Fibroblast of mammary gland (primary cell): Measurements from ENCODE around the gene AJUBA.

ENCODE experiments used
- DNase-seq: peaks from one replicate; pipeline ENCODE4 v3.0.0-alpha.2; 2010; ENCODE audit warnings: low read depth
- H3K4me3 ChIP-seq: 2 replicates; pipeline ENCODE4 v1.5.1; 2011; ENCODE audit warnings: low read depth, mild to moderate bottlenecking, low read length, moderate library complexity; ENCODE audit not compliant: control insufficient read depth
- TF ChIP-seq, protein P1 (sequence below): conservative IDR thresholded peaks from 2 replicates; pipeline ENCODE4 v1.5.1; 2011; ENCODE audit warnings: low read depth, low read length, inconsistent platforms; ENCODE audit not compliant: control insufficient read depth, insufficient read depth

AJUBA gene

DNA sequence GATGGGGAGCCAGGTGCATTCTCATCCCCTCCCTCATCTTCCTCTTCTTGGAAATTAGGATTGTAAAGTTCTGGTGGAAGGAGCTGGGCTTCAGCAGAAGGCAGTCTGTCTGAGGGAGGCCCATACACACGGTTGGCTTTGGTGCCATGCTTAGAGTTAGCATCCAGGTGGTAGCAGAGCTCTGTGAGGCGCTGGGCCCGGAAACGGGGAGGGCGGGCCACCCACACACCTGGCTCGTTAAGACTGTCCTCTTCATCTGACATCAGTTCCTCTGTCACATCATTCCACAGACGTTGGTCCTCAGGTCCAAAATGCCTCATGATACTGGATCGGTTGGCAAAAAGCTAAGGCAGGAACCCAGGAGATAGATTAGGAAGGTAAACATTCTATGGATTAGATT, 4.9 kb upstream of the AJUBA start:
- TF ChIP-seq, protein P1, sequence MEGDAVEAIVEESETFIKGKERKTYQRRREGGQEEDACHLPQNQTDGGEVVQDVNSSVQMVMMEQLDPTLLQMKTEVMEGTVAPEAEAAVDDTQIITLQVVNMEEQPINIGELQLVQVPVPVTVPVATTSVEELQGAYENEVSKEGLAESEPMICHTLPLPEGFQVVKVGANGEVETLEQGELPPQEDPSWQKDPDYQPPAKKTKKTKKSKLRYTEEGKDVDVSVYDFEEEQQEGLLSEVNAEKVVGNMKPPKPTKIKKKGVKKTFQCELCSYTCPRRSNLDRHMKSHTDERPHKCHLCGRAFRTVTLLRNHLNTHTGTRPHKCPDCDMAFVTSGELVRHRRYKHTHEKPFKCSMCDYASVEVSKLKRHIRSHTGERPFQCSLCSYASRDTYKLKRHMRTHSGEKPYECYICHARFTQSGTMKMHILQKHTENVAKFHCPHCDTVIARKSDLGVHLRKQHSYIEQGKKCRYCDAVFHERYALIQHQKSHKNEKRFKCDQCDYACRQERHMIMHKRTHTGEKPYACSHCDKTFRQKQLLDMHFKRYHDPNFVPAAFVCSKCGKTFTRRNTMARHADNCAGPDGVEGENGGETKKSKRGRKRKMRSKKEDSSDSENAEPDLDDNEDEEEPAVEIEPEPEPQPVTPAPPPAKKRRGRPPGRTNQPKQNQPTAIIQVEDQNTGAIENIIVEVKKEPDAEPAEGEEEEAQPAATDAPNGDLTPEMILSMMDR: no peak
- no peak for DNase-seq
- H3K4me3 ChIP-seq: no peak overlapping the region

DNA sequence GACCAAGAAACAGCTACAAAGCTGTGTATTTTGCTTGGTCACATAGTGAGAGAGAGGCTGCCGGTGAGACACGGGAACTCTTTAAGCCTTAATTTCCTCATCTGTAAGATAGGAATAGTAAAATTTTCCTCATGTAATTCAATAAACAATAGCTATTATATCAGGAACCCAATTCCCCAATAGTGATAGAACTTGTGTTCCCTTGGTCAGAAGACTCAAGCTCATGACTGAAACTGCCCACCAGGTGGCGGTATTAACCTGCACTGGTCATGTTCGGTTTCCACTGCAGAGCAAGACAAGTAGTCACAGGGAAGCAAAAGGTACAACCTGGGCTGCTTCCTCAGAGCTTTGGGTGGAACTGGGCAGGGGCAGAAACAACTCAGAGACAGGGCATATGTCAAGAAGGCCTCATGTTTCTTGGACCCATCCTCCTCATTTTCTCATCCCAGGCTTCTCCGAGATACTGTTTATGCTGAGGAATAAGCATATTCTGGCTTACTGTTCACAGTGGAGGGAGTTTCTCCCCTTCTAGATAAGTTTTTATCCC, 4.2 kb upstream of the AJUBA start:
- H3K4me3 ChIP-seq: no peak overlapping the region
- TF ChIP-seq, protein P1: peak; percentile 95
- peak; percentile 88 for DNase-seq

DNA sequence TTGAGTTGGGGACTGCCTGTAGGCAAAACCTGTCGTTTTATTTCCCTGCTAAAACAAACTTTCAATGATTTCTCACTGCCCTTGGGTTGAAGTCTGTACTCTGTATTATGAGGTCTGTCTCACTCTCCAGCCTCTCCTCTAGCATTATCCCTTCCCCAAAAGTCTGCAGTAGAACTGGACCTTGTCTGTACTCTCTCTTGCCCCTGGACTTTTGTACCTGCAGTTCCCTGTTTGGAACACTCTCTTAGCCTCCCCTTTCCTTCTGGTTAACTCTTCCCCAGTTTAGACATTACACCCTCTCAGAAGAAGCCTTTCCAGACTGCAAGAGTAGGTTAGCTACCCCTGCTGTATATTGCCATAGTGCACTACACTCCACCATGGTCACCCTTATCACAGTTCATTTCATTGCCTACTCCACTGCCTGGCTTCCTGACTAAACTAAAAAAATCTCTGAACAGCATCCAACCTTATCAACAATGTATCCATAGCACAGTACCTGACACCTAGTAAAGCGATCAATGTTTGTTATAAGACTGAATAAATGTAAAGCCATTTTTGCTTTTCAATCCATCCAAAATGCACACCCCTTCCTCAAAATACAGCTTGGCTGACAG, 3.6 kb upstream of the AJUBA start:
- DNase-seq: no peak
- no peak overlapping the region for H3K4me3 ChIP-seq
- TF ChIP-seq, protein P1: no peak

DNA sequence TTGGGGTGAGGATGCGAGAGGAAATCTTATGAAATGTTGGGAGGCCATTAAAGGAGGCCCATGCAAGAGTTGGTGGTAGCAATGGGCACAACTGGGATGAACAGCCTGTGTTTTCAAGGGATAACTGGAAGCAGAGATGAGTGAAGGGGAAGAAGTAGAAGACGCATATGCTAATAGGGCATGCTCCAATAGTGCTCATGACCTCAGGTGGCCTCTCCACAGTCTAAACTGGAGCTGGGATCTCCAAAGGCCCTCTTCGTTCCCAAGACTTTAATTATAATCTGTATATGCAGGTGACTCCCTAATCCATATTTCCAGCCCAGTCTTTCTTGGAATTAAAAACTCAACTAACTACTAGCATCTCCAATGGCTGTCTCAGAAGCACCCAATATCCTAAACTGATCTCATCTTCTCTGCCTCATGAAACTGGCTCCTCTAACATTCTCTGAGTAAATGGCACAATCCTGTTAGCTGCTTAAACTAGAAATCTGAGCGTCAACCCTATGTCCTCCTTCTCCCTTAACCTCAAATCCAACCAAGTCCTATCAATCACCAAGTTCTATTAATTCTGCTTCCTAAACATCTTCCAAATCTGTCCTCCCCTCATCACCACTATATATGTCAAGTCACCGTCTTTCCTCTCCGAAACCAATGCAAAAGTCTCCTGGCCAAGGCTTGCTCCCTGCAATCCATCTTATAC, 2.8 kb upstream of the AJUBA start:
- no peak for DNase-seq
- no peak overlapping the region for H3K4me3 ChIP-seq
- TF ChIP-seq, protein P1: no peak

DNA sequence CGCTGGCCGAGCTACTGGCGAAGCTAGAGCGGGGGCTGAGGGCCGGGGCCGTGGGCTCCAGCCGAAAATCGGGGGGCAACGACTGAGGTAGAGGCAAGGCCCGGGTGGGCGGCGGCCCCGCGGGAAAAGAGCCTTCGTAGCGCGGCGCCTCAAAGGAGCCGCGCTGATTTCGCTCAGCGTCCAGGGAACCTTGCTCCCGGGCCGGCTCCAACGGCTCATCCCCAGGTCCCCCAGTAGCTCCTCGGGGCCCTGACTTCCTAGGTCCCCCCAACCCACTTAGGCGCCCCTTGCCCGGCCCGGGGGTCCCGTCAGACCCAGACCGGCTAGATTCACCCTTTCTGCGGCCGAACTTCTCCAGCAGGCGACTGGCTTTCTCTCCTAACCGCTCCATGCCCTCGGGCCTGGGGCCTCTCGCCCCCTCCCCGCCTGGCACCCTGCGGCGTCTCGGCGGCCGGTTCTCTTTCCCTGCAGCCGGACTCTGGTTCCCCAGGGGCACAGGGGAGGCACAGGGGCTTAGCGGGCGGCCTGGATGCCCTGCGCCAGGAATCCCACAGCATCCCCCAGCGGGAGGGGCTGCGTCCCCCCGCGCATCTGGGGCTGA, 375 bp downstream of the AJUBA start:
- TF ChIP-seq, protein P1: no peak
- DNase-seq: no peak

DNA sequence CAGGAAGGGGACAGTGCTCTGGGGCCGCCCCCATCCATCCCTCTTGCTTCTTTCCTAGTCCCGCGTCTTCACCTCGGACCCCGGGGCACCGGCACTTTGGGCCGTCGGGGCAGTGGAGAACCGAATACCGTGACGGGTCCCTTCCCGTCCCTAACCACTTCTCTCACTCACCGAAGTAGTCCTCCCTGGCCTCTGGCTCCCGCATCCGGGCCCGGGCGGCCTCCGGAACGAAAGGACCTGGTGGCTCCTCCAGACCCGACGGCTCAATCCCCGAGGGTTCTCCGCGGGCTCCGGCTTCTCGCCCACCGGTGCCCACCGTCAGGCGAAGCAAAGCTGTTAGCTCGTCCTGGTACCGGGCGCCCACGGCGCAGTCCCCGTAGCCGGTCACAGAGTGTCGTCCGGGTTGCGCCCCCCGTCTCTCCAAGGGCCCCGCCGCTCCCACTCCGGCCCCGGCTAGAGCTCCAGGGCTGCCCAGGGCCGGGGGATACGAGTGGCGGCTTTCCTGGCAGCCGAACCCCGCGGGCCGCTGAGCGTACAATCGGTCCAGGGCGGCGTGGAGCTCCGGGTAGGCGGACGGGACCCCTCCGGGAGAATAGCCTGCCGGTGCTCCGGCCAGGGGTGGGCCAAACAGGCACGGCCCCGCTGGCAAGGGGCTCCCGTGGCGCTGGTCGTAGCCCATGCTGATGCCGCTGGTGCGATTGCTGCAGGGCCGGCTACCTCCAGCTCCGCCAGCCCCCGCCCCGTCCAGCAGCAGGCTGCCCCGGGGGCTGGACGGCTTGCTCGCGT, 1.1 kb downstream of the AJUBA start:
- TF ChIP-seq, protein P1: no peak
- no peak for DNase-seq

More for the DNA sequence above, 375 bp downstream of the AJUBA start:
- peak overlapping the region; percentile 84 for H3K4me3 ChIP-seq

More for the DNA sequence above, 1.1 kb downstream of the AJUBA start:
- H3K4me3 ChIP-seq: peak overlapping the region; percentile 84
